Right ventricle myocardium superior (tissue), 1 donor: ENCODE results near the gene SEPHS2. TPM values are rescaled to one million over a fixed set of nuclear protein-coding genes. Genes with fewer than 3 reads are reported as not detected.
A peak's percentile ranks its signal among the peaks of the same experiment; 100 is the strongest.
"Not testable (repeated sequence)": the region's sequence is repeated elsewhere in the genome, so short reads cannot be mapped to it uniquely, and the experiment has no call there.

Experiments
- ATAC-seq: fragments of 200-7000 bp; cut with Tn5 transposase; one replicate; pipeline ENCODE4 v1.9.1; 2020; ENCODE audit warnings: mild to moderate bottlenecking; ENCODE audit not compliant: poor library complexity
- DNase-seq: peaks from one replicate; pipeline ENCODE4 v3.0.0-alpha.2; 2020
- intact Hi-C: fragments of 100-400 bp; cut with DNase I; formaldehyde crosslinking; loops from one replicate; pipeline ENCODE4 v1.11.2; 2022
- total RNA-seq: library from RNA; stranded (reverse); fragmentation: NEBNext Ultra II Directional; extraction: Animal tissue kit (Norgen Biotek cat#: 25700); gene quantifications from one replicate; pipeline ENCODE4 v1.2.1, GENCODE V29; 2021
- donor health status: DM: no; HTN: yes; CAD: no; lungs with severe emphysema.

The SEPHS2 gene
- total RNA-seq, 1 donor from 2014 or later = 28.6 TPM

DNA sequence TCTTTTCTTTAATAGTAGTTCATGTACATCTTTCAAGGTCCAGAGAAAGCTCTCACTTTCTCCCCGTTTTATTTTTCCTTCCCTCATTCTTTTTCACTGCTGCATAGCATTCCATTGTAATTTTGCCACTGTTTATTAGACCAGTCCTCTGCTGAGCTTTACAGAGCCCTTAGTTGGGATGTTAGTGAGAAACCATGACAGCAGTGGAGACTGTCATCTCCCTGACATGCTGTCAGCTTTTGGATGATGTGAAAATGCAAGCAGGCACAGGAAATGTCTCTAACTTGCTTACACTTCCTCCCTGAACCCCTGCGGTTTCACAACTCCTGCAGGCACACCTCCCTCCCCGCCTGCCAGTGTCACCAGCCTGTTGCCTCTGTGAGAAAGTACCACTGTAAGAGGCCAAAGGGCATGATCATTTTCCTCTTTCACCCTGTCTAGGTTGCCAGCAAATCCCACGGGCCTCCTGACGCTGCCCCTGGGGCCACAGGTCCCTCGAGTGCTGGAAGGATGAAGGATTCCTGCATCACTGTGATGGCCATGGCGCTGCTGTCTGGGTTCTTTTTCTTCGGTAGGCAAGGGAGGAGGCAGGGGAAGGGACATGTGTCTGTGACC lies 26.8 kb upstream of the SEPHS2 start, which contains the start of gene ITGAL:
Gene ITGAL (plus strand): TSS at position 415 of the 615 bp plus-strand sequence. CDS start 96 bp downstream, at position 511.
- intact Hi-C loops = no loop called here
- DNase-seq = peak; percentile 71
- ATAC-seq = peak; percentile 74

GRCh38 chr16:30470632-30470995 lies 24.9 kb upstream of the SEPHS2 start:
- DNase-seq = no peak
- no peak for ATAC-seq
- intact Hi-C loops = no loop called here

GRCh38 chr16:30470170-30470512 lies 24.5 kb upstream of the SEPHS2 start:
- DNase-seq (no peak), ATAC-seq (no peak)
- intact Hi-C loops = no loop called here

GRCh38 chr16:30464078-30464477 lies 18.4 kb upstream of the SEPHS2 start:
- intact Hi-C loops = no loop called here
- ATAC-seq (no peak), DNase-seq (no peak)

DNA sequence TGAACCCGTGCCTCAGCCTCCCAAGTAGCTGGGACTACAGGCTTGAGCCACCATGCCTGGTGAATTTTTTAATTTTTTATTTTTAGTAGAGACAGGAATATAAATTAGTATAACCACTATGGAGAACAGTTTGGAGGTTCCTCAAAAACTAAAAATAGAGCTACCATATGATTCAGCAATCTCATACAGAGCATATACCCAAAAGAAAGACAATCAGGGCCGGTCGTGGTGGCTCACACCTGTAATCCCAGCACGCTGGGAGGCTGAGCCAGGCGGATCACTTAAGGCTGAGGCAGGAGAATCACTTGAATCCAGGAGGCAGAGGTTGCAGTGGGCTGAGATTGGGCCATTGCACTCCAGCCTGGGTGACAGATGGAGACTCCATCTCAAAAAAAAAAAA lies 15.8 kb upstream of the SEPHS2 start:
- ATAC-seq, intact Hi-C loops, DNase-seq: not testable (repeated sequence)

- no peak for ATAC-seq
- no peak for DNase-seq
- intact Hi-C loops = no loop called here
Measured at GRCh38 chr16:30459456-30459855, 13.8 kb upstream of the SEPHS2 start.

GRCh38 chr16:30458561-30459394 lies 13.1 kb upstream of the SEPHS2 start:
- ATAC-seq (peak; percentile 49), DNase-seq (peak; percentile 71)
- intact Hi-C loops = no loop called here

- intact Hi-C loops = no loop called here
Measured at GRCh38 chr16:30457743-30458560, 12.3 kb upstream of the SEPHS2 start.

DNA sequence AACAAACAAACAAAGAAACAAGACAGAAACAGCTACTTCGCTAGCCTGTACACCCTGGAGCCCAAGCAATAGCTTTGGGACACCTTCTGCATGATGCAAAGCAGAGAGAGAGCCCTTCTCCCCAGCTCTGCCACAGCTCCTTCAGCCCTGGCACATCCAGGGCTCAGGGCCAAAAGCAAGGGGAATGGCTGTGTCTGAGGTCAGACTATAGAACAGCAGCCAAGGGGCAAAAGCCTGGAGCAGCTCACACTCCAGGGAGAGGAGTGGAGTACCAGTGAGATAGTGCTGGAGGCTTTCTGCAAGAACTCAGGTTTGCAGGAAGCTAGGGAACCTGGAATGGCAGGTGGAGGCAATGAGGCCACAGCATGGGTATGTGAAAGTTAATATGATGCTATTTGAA lies 11.6 kb upstream of the SEPHS2 start:
- DNase-seq (peak; percentile 47), ATAC-seq (peak; percentile 92)
- intact Hi-C loops = no loop called here

More at GRCh38 chr16:30457743-30458560, 12.3 kb upstream of the SEPHS2 start:
- ATAC-seq (no peak), DNase-seq (no peak)

- intact Hi-C loops = no loop called here
- no peak for ATAC-seq
- no peak for DNase-seq
Measured at GRCh38 chr16:30456302-30456701, 10.6 kb upstream of the SEPHS2 start.

DNA sequence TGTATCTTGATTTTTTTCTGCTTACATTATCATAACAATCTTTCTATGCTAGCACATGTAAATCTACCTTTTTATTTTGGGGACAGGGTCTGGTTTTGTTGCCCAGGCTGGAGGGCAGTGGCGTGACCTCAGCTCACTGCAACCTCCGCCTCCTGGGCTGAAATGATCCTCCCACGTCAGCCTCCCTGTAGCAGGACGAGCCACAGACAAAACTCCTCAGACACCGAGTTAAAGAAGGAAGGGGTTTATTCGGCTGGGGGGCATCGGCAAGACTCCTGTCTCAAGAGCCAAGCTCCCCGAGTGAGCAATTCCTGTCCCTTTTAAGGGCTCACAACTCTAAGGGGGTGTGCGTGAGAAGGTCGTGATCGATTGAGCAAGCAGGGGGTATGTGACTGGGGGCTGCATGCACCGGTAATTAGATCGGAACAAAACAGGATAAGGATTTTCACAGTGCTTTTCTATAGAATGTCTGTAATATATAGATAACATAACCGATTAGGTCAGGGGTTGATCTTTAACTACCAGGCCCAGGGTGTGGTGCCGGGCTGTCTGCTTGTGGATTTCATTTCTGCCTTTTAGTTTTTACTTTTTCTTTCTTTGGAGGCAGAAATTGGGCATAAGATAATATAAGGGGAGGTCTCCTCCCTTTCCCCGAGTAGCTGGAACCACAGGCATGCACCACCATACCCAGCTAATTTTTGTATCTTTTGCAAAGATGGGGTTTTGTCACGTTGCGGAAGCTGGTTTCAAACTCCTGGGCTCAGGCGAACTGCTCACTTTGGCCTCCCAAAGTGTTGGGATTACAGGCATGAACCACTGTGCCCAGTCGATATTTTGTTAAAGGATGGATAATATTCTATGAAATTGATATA lies 7.3 kb upstream of the SEPHS2 start:
- intact Hi-C loops, ATAC-seq, DNase-seq: not testable (repeated sequence)

- ATAC-seq = no peak
- intact Hi-C loops = loop anchor here (10.0 kb wide), 1 partner anchor 76 kb away; the partner anchor contains the start of gene ZNF768
Measured at GRCh38 chr16:30449116-30449435, 3.4 kb upstream of the SEPHS2 start.

DNA sequence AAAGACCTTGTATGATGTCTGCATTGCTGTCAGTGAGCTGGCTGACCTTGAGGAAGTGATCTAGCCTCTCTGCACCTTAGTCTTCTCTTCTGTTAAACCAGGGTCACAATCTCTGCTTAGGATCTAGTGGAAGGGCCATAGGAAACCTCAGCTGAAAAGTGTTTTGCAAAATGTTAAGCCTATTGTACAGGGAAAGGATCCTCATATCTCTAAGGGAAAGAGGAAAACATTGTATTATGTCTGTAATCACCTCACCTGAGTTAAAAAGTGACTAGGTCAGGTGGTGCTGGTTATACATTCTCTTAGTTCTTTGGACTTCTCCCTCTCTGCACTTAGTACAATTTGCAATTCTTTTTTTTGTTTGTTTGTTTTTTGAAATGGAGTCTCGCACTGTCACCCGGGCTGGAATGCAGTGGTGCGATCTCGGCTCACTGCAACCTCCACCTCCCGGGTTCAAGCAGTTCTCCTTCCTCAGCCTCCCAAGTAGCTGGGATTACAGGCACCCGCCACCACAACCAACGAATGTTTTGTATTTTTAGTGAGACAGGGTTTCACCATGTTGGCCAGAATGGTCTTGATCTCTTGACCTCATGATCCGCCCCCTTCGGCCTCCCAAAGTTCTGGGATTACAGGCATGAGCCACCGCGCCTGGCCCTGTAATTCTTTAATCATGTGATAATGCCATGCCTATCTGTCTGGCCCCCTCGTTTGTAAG lies 2.0 kb upstream of the SEPHS2 start:
- intact Hi-C loops = loop anchor here (10.0 kb wide), 1 partner anchor 77 kb away; the partner anchor contains the start of gene ZNF768
- DNase-seq (no peak), ATAC-seq (no peak)

More at GRCh38 chr16:30449116-30449435, 3.4 kb upstream of the SEPHS2 start:
- DNase-seq = no peak

GRCh38 chr16:30446203-30446595 lies 525 bp upstream of the SEPHS2 start:
- DNase-seq (no peak), ATAC-seq (no peak)
- intact Hi-C loops = loop anchor here (10.0 kb wide), 1 partner anchor 79 kb away; the partner anchor contains the start of gene ZNF768

GRCh38 chr16:30445149-30445407 lies 596 bp downstream of the SEPHS2 start:
- DNase-seq (no peak), ATAC-seq (no peak)
- intact Hi-C loops = loop anchor here (10.0 kb wide), 1 partner anchor 80 kb away; the partner anchor contains the start of gene ZNF768

DNA sequence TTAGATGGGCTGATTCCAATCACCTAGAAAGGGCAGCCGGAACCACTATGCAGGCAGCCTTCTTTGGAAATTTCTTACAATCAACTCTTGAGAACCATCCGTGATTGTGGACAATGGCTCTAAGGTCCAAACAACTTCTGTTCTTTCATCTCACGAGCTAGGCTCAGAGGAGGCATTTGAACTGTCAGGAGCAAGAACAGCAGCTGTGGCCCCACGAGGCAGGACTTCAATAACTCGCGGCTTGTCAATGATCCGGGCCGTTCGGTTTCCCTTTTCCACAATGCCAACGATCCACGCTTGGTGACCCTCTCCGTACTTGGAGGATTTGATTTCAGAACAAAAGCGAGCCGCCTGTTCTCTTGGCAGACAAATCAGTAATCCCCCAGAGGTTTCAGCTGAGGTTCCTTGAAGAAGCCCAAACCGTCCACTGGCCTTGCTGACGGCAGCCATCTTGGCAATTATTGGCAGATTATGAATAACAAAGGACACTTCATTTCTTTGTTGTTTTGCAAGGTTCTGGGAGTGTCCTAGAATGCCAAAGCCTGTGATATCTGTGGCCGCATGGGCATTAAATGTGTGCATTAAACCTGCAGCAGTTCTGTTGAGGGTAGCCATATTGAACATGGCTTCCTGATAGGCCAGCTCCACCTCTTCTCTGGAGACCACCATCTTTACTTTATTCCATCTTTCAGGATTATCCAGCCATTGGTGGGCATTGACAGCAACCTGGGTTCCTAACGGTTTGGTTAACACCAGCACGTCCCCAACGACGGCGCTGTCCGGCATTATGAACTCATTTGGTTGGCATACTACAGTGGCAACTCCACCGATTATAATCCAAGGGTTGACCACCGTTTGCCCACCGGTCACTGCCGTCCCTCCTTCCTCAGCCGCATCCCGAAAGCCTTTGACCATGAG lies 1.2 kb downstream of the SEPHS2 start:
- DNase-seq (no peak), ATAC-seq (no peak)
- intact Hi-C loops = loop anchor here (10.0 kb wide), 1 partner anchor 80 kb away; the partner anchor contains the start of gene ZNF768

GRCh38 chr16:30443631-30444030 lies 2.0 kb downstream of the SEPHS2 start:
- DNase-seq (no peak), ATAC-seq (no peak)
- intact Hi-C loops = loop anchor here (10.0 kb wide), 1 partner anchor 81 kb away; the partner anchor contains the start of gene ZNF768
